MM.1S (cell line): ENCODE results near the gene FOXG1.

ENCODE experiments used
- DNase-seq: peaks from one replicate; pipeline ENCODE4 v3.0.0-alpha.2; 2015
- H2AFZ ChIP-seq: fragments of 300-600 bp; sonication (generic); 2 replicates; pipeline ENCODE4 v1.6.0; 2016; ENCODE audit warnings: antibody characterized with exemption, low read length
- H3F3A ChIP-seq: fragments of 300-600 bp; sonication (generic); 2 replicates; pipeline ENCODE4 v1.6.1; 2016; ENCODE audit warnings: mild to moderate bottlenecking, antibody characterized with exemption, low read length, moderate library complexity, mixed read lengths; ENCODE audit not compliant: insufficient read depth
- H3K27ac ChIP-seq: fragments of 300-600 bp; sonication (generic); 2 replicates; pipeline ENCODE4 v1.5.1; 2016; ENCODE audit warnings: mild to moderate bottlenecking, low read length
- H3K27me3 ChIP-seq: fragments of 300-600 bp; sonication (generic); replicated peaks from 2 replicates; pipeline ENCODE4 v1.6.0; 2016; ENCODE audit warnings: low read length; ENCODE audit not compliant: insufficient read depth
- H3K36me3 ChIP-seq: fragments of 300-600 bp; sonication (generic); replicated peaks from 2 replicates; pipeline ENCODE4 v1.6.1; 2016; ENCODE audit warnings: mild to moderate bottlenecking, low read length, mixed read lengths; ENCODE audit not compliant: insufficient read depth
- H3K4me1 ChIP-seq: fragments of 300-600 bp; sonication (generic); 2 replicates; pipeline ENCODE4 v1.6.1; 2016; ENCODE audit warnings: low read length, mixed read lengths
- H3K4me2 ChIP-seq: fragments of 300-600 bp; sonication (generic); 2 replicates; pipeline ENCODE4 v1.6.0; 2016; ENCODE audit warnings: low read depth, low read length
- H3K4me3 ChIP-seq: fragments of 300-600 bp; sonication (generic); 2 replicates; pipeline ENCODE4 v1.5.1; 2016; ENCODE audit warnings: low read length, mixed read lengths
- H3K79me2 ChIP-seq: fragments of 300-600 bp; sonication (generic); 2 replicates; pipeline ENCODE4 v1.6.1; 2016; ENCODE audit warnings: mixed run types, low read length, mixed read lengths
- H3K9ac ChIP-seq: fragments of 300-600 bp; sonication (generic); 2 replicates; pipeline ENCODE4 v1.6.1; 2016; ENCODE audit warnings: low read length, mixed read lengths
- H3K9me2 ChIP-seq: fragments of 300-600 bp; sonication (generic); replicated peaks from 2 replicates; pipeline ENCODE4 v1.6.1; 2016; ENCODE audit warnings: mild to moderate bottlenecking, low read length, mixed read lengths; ENCODE audit not compliant: insufficient read depth
- H3K9me3 ChIP-seq: fragments of 300-600 bp; sonication (generic); replicated peaks from 2 replicates; pipeline ENCODE4 v1.6.1; 2016; ENCODE audit warnings: mild to moderate bottlenecking, low read length, mixed read lengths; ENCODE audit not compliant: insufficient read depth
- H4K20me1 ChIP-seq: fragments of 300-600 bp; sonication (generic); 2 replicates; pipeline ENCODE4 v1.6.1; 2016; ENCODE audit warnings: mild to moderate bottlenecking, low read length, moderate library complexity, mixed read lengths; ENCODE audit not compliant: insufficient read depth
- CTCF ChIP-seq: fragments of 300-600 bp; sonication (generic); IDR thresholded peaks from 2 replicates; pipeline ENCODE4 v1.5.1; 2016; ENCODE audit warnings: antibody characterized with exemption, low read length, mixed read lengths
- EZH2 ChIP-seq: fragments of 300-600 bp; sonication (generic); optimal IDR thresholded peaks from 2 replicates; pipeline ENCODE3; 2017; ENCODE audit warnings: low read depth, mild to moderate bottlenecking, antibody characterized with exemption, low read length, mixed read lengths
- EZH2phosphoT487 ChIP-seq: fragments of 300-600 bp; sonication (generic); IDR thresholded peaks from 2 replicates; pipeline ENCODE4 v1.6.1; 2018; ENCODE audit warnings: antibody characterized with exemption, low read length

Gene FOXG1

GRCh38 chr14:28744126-28744525, 22.5 kb upstream of the FOXG1 start:
- peak; percentile 20 for DNase-seq
- Histone ChIP-seq H3K9me2 (no peaks in the 10 kb centered on the region), H3K36me3 (no peaks in the 10 kb centered on the region), H3K4me3 (no peak overlapping the region), H3K79me2 (no peaks in the 10 kb centered on the region), H2AFZ (no peak overlapping the region), H3K9ac (no peak overlapping the region), H3K27me3 (no peaks in the 10 kb centered on the region), H3K4me1 (no peaks in the 10 kb centered on the region), H3F3A (no peaks in the 10 kb centered on the region), H3K9me3 (no peaks in the 10 kb centered on the region), H4K20me1 (no peaks in the 10 kb centered on the region), H3K4me2 (no peak overlapping the region), H3K27ac (no peak overlapping the region)
- TF ChIP-seq EZH2phosphoT487: no peak
- no peak for TF ChIP-seq EZH2
- no peak for TF ChIP-seq CTCF

- no peaks in the 10 kb centered on the region for H3K27me3 ChIP-seq
- H3K9me3 ChIP-seq: no peaks in the 10 kb centered on the region
- no peak overlapping the region for H3K4me3 ChIP-seq
- no peaks in the 10 kb centered on the region for H3K9me2 ChIP-seq
- H3K27ac ChIP-seq: no peak overlapping the region
- H3K9ac ChIP-seq: no peak overlapping the region
- no peak for DNase-seq
- H3K79me2 ChIP-seq: no peaks in the 10 kb centered on the region
- H4K20me1 ChIP-seq: no peaks in the 10 kb centered on the region
- H3K4me1 ChIP-seq: no peaks in the 10 kb centered on the region
- H2AFZ ChIP-seq: no peak overlapping the region
- H3K36me3 ChIP-seq: no peaks in the 10 kb centered on the region
- no peaks in the 10 kb centered on the region for H3F3A ChIP-seq
- no peak overlapping the region for H3K4me2 ChIP-seq
- no peak for TF ChIP-seq EZH2
These were observed 21.4 kb upstream of the FOXG1 start for GRCh38 chr14:28745176-28745575.

GRCh38 chr14:28746247-28746646, 20.3 kb upstream of the FOXG1 start:
- Histone ChIP-seq H3K4me1 (no peaks in the 10 kb centered on the region), H3K4me2 (no peak overlapping the region), H3K36me3 (no peaks in the 10 kb centered on the region), H3K27me3 (no peaks in the 10 kb centered on the region), H3K27ac (no peak overlapping the region), H3K4me3 (no peak overlapping the region), H3F3A (no peaks in the 10 kb centered on the region), H2AFZ (no peak overlapping the region), H3K9me3 (no peaks in the 10 kb centered on the region), H4K20me1 (no peaks in the 10 kb centered on the region), H3K9ac (no peak overlapping the region), H3K9me2 (no peaks in the 10 kb centered on the region), H3K79me2 (no peaks in the 10 kb centered on the region)
- no peak for DNase-seq
- TF ChIP-seq EZH2 (no peak), EZH2phosphoT487 (no peak), CTCF (no peak)

GRCh38 chr14:28751467-28752058, 15.0 kb upstream of the FOXG1 start:
- no peaks in the 10 kb centered on the region for H3K4me1 ChIP-seq
- TF ChIP-seq CTCF (peak; percentile 59), EZH2 (no peak), EZH2phosphoT487 (no peak)
- no peaks in the 10 kb centered on the region for H3K79me2 ChIP-seq
- no peaks in the 10 kb centered on the region for H4K20me1 ChIP-seq
- no peak overlapping the region for H3K9ac ChIP-seq
- no peaks in the 10 kb centered on the region for H3K27me3 ChIP-seq
- no peaks in the 10 kb centered on the region for H3F3A ChIP-seq
- H3K9me2 ChIP-seq: no peaks in the 10 kb centered on the region
- no peak overlapping the region for H3K4me2 ChIP-seq
- H3K27ac ChIP-seq: no peak overlapping the region
- H2AFZ ChIP-seq: no peak overlapping the region
- H3K36me3 ChIP-seq: no peaks in the 10 kb centered on the region
- H3K4me3 ChIP-seq: no peak overlapping the region
- DNase-seq: peak; percentile 50
- H3K9me3 ChIP-seq: no peaks in the 10 kb centered on the region
